Gastroesophageal sphincter (tissue), 3 donors: ENCODE data around the gene GLRA3.

Experiments used
- CTCF ChIP-seq, 4 experiments: fragments of 200-600 bp in 2 of 4; fragments of 450-650 bp in 2 of 4; sonication (generic) in 1 of 4; IDR thresholded peaks; one replicate each; pipeline ENCODE4 v1.5.1; 2017 to 2019; ENCODE audit warnings: antibody characterized with exemption in 4 of 4, mild to moderate bottlenecking in 2 of 4, moderate library complexity in 2 of 4
- EP300 ChIP-seq: sonication (generic); formaldehyde crosslinking; IDR thresholded peaks from one replicate; pipeline ENCODE4 v1.6.1; 2017; ENCODE audit warnings: antibody characterized with exemption, mild to moderate bottlenecking
- POLR2A ChIP-seq, 2 donors: fragments of 450-650 bp; IDR thresholded peaks; one replicate each; pipeline ENCODE4 v1.6.1; 2017; ENCODE audit warnings: antibody characterized with exemption in 2 of 2, mild to moderate bottlenecking in 2 of 2, moderate library complexity in 1 of 2
- POLR2AphosphoS5 ChIP-seq: sonication (generic); formaldehyde crosslinking; IDR thresholded peaks from one replicate; pipeline ENCODE4 v1.6.1; 2017; ENCODE audit warnings: antibody characterized with exemption

GRCh38 chr4:174753021-174753420, 76.0 kb downstream of the GLRA3 start:
- TF ChIP-seq CTCF (IDR thresholded peaks at IDR 0.05) (no peak), POLR2A (IDR thresholded peaks at IDR 0.05) (no peak), EP300 (no peak), POLR2AphosphoS5 (no peak)
